ENCODE results near the gene ERGIC3.

ERGIC3 gene

GRCh38 chr20:35600176-35600992 is 58.5 kb downstream of the ERGIC3 start:
- no peak for DNase-seq

- DNase-seq: peak; percentile 79
Observed at GRCh38 chr20:35600993-35601973, 59.4 kb downstream of the ERGIC3 start.

GRCh38 chr20:35601990-35602389 is 60.1 kb downstream of the ERGIC3 start:
- no peak for DNase-seq

GRCh38 chr20:35602851-35603495 is 61.1 kb downstream of the ERGIC3 start:
- DNase-seq: no peak

- no peak for DNase-seq
Observed at GRCh38 chr20:35603695-35604448, 62.0 kb downstream of the ERGIC3 start.

- peak; percentile 13 for DNase-seq
Observed at GRCh38 chr20:35604449-35604747, 62.5 kb downstream of the ERGIC3 start.

GRCh38 chr20:35606127-35606526 is 64.2 kb downstream of the ERGIC3 start:
- DNase-seq: no peak

Data from CD4-positive, alpha-beta T cell treated with Interleukin-4 for 4 hours (primary cell).